ENCODE results near the gene GOLGA6L2.
"Not testable (repeated sequence)": the region's sequence is repeated elsewhere in the genome, so short reads cannot be mapped to it uniquely, and the experiment has no call there.

Gene GOLGA6L2

GRCh38 chr15:23438816-23439466 is 8.1 kb downstream of the GOLGA6L2 start:
- ATAC-seq = no peak
- peaks cover 7% of the 10 kb centered on the region for H3K27me3 Mint-ChIP-seq
- no peaks in the 10 kb centered on the region for H3K4me1 Mint-ChIP-seq
- no peak overlapping the region for H3K27ac Mint-ChIP-seq
- no peak for DNase-seq
- H3K4me3 Mint-ChIP-seq = no peak overlapping the region
- no peaks in the 10 kb centered on the region for H3K9me3 Mint-ChIP-seq

- no peak for DNase-seq
- H3K27ac Mint-ChIP-seq = no peak overlapping the region
- no peak for ATAC-seq
- H3K9me3 Mint-ChIP-seq = no peaks in the 10 kb centered on the region
- H3K27me3 Mint-ChIP-seq = no peaks in the 10 kb centered on the region
- no peak overlapping the region for H3K4me3 Mint-ChIP-seq
- no peaks in the 10 kb centered on the region for H3K4me1 Mint-ChIP-seq
Measured at GRCh38 chr15:23437673-23438072, 9.4 kb downstream of the GOLGA6L2 start.

- no peaks in the 10 kb centered on the region for H3K4me1 Mint-ChIP-seq
- H3K27ac Mint-ChIP-seq = no peak overlapping the region
- H3K4me3 Mint-ChIP-seq = no peak overlapping the region
- H3K9me3 Mint-ChIP-seq = no peaks in the 10 kb centered on the region
- no peak for DNase-seq
- ATAC-seq = no peak
- H3K27me3 Mint-ChIP-seq = no peaks in the 10 kb centered on the region
Measured at GRCh38 chr15:23437146-23437545, 9.9 kb downstream of the GOLGA6L2 start.

- ATAC-seq = no peak
- DNase-seq = no peak
- Mint-ChIP-seq H3K4me3 (no peak overlapping the region), H3K27ac (no peak overlapping the region), H3K4me1 (no peaks in the 10 kb centered on the region), H3K27me3 (no peaks in the 10 kb centered on the region), H3K9me3 (no peaks in the 10 kb centered on the region)
Measured at GRCh38 chr15:23436421-23436820, 10.6 kb downstream of the GOLGA6L2 start.

DNA sequence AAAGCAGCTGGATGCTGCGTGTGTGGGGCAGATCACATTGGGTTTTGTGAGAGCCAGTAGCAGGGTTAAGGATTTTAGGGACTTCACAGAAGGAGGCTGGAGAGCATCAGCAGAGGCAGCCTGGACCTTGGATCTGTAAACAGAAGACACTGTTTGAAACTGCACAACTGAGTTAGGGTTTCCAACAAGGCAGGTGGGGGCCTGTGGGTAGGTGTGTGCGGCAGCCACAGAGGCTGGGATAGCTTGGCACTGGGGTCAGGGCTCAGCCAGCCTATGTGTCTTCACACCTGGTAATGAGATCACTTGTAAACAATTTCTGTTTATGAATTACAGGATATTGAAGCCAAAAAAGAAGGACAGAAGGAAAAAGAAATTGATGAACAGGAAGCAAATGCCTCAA is 12.3 kb downstream of the GOLGA6L2 start:
- H3K9me3 Mint-ChIP-seq, DNase-seq, H3K27me3 Mint-ChIP-seq, H3K27ac Mint-ChIP-seq, ATAC-seq, H3K4me3 Mint-ChIP-seq, H3K4me1 Mint-ChIP-seq: not testable (repeated sequence)

- not testable (repeated sequence) for H3K4me1 Mint-ChIP-seq, H3K27ac Mint-ChIP-seq, H3K27me3 Mint-ChIP-seq, H3K4me3 Mint-ChIP-seq, DNase-seq, ATAC-seq, H3K9me3 Mint-ChIP-seq
Measured at GRCh38 chr15:23425327-23425726, 21.7 kb downstream of the GOLGA6L2 start.

- ATAC-seq (no peak), DNase-seq (no peak)
- Mint-ChIP-seq H3K9me3 (no peaks in the 10 kb centered on the region), H3K27ac (no peak overlapping the region), H3K4me1 (no peaks in the 10 kb centered on the region), H3K27me3 (no peaks in the 10 kb centered on the region), H3K4me3 (no peak overlapping the region)
Measured at GRCh38 chr15:23424111-23424904, 22.7 kb downstream of the GOLGA6L2 start.

DNA sequence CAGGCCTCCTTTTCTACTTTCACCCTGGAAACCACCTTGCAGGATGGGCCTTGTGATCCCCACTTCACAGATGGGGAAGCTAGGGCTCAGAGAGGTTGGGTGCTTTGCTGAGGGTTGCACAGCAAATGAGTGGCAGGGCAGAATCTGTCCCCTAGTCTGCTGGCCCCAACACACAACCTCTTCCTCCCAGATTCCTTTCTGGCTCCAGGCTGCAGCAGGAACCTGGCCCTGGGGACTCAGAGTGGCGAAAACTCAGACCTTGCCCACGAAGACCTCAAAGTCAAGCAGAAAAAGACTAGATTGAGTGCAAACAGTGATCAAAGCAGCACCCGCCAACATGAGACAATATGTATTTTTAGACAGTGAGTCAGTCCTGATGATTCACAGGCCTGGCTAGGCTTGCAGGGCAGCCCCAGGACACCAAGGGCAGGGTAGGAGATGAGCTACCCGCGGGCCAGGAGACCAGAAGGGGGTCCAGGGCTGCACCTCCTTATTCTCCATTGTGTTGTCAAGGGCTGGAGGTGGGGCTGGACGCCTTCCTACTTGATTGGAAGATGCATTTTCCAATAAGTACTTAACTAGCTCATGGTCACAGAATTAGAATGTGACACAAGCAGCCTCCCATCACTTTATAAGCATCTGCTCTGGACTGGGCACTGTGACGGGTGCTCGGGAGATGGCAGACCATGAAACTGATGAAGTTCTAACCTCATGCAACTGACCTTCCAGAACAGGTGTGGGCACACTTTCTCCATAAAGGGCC is 23.9 kb downstream of the GOLGA6L2 start:
- no peaks in the 10 kb centered on the region for H3K9me3 Mint-ChIP-seq
- H3K4me3 Mint-ChIP-seq = no peak overlapping the region
- no peaks in the 10 kb centered on the region for H3K27me3 Mint-ChIP-seq
- DNase-seq (no peak), ATAC-seq (no peak)
- peak overlapping the region in 1 of 2 donors; percentile 86 for H3K27ac Mint-ChIP-seq
- no peaks in the 10 kb centered on the region for H3K4me1 Mint-ChIP-seq

DNA sequence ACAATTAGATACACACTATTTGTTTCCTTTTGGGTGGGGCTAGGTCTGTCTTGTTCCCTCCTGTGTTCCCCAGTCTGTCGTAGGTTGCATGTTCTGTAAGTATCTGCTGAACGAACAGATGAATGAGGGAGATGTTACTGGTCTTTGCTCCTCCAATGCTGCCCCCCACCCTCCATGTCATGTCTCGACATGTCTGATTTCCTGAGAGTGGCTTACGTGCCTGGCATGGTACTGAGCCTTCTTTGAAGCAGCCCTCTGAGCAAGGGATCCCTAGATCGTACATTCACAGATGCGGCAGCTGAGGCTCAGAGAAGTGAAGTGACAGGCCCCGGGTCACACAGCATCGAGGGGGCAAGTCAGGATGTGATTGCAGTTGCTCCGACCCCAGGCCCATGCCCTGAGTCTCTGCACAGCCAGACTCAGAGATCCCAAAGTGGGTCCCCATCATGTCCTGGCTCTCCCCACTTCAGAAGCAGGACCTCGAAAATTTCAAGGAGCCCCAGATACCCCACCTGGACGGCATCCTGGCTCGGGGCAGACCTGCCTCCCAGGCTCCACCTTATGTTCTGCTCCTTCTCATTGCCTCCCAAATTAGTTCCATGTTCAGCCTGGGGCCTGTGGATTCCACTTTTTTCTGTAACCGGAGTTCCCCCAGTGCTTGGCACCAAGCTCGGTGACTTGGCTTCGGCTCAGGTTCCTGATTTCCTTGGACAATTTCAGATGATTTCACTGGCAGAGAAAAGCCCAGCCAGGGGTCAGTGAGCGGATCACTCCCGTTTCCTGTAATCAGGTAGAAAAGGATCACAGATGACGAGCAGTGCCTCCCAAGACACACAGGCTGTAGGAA is 24.7 kb downstream of the GOLGA6L2 start:
- DNase-seq = no peak
- no peak for ATAC-seq
- H3K27me3 Mint-ChIP-seq = no peaks in the 10 kb centered on the region

GRCh38 chr15:23420806-23421575 is 26.1 kb downstream of the GOLGA6L2 start:
- no peaks in the 10 kb centered on the region for H3K27me3 Mint-ChIP-seq
- H3K4me3 Mint-ChIP-seq = no peak overlapping the region
- DNase-seq (no peak), ATAC-seq (no peak)
- H3K27ac Mint-ChIP-seq = no peak overlapping the region
- no peaks in the 10 kb centered on the region for H3K9me3 Mint-ChIP-seq
- H3K4me1 Mint-ChIP-seq = no peaks in the 10 kb centered on the region

More for the DNA sequence above, 24.7 kb downstream of the GOLGA6L2 start:
- no peaks in the 10 kb centered on the region for H3K4me1 Mint-ChIP-seq
- H3K9me3 Mint-ChIP-seq = no peaks in the 10 kb centered on the region
- H3K27ac Mint-ChIP-seq = no peak overlapping the region
- H3K4me3 Mint-ChIP-seq = no peak overlapping the region

GRCh38 chr15:23416349-23417276 is 30.4 kb downstream of the GOLGA6L2 start:
- no peaks in the 10 kb centered on the region for H3K9me3 Mint-ChIP-seq
- no peaks in the 10 kb centered on the region for H3K4me1 Mint-ChIP-seq
- ATAC-seq (no peak), DNase-seq (no peak)
- H3K27me3 Mint-ChIP-seq = no peaks in the 10 kb centered on the region
- no peak overlapping the region for H3K27ac Mint-ChIP-seq
- H3K4me3 Mint-ChIP-seq = no peak overlapping the region

DNA sequence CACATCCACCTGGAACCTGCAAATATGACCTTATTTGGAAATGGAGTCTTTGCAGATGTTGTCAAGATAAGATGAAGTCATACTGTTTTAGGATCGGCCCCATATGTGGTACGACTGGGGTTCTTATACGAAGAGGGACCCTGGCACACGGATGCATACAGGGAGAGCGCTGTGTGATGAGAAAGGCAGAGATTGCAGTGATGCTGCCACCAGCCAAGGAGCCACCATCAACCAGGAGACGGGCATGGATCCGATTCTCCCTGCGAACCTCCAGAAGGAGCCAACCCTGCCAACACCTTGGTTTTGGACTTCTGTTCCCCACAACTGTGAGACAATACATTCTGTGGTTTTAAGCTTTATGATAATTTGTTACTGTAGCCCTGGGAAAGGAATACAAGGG is 31.2 kb downstream of the GOLGA6L2 start:
- not testable (repeated sequence) for ATAC-seq, H3K27ac Mint-ChIP-seq, H3K4me3 Mint-ChIP-seq, H3K27me3 Mint-ChIP-seq, H3K9me3 Mint-ChIP-seq, H3K4me1 Mint-ChIP-seq, DNase-seq

DNA sequence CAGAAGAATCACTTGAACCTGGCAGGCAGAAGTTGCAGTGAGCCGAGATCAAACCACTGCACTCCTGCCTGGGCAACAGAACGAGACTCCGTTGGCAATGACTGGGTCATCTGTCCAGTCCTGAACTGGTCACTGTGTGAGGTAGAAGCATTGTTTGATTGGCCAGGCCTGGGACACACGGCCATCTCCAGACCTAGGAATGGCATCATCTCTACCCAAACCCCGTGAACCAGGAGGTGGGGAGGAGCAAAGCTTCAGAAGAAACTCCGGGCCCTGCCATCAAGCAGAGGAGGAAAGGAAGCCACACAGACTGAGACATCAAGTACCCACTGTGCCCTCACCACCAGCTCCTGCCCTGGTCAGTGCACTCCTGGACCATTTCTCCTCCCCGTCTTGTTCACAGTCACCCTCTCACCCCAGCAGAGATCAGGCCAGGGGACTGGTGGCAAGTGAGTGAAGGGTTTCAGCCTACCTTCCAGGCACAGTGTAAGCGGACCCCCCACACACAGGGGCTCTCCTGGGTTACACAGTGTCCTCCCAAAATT is 31.6 kb downstream of the GOLGA6L2 start:
- Mint-ChIP-seq H3K27me3 (no peaks in the 10 kb centered on the region), H3K4me1 (no peaks in the 10 kb centered on the region)
- ATAC-seq = no peak

More for the DNA sequence above, 31.6 kb downstream of the GOLGA6L2 start:
- no peak overlapping the region for H3K27ac Mint-ChIP-seq
- no peak overlapping the region for H3K4me3 Mint-ChIP-seq
- H3K9me3 Mint-ChIP-seq = no peaks in the 10 kb centered on the region
- no peak for DNase-seq
